Suprapubic skin (tissue), 4 donors: ENCODE data around the gene TRIM13. TPM values are rescaled to one million over a fixed set of nuclear protein-coding genes. Genes with fewer than 3 reads are reported as not detected.

Experiments used
- DNase-seq, 2 donors: peaks; one replicate each; pipeline ENCODE4 v3.0.0-alpha.2; 2019; ENCODE audit warnings: low spot score in 2 of 2
- H3K27ac ChIP-seq: fragments of 200-600 bp; sonication (generic); one replicate; pipeline ENCODE4 v1.5.1; 2019
- H3K27me3 ChIP-seq: fragments of 200-600 bp; sonication (generic); one replicate; pipeline ENCODE4 v1.5.1; 2019
- H3K36me3 ChIP-seq: fragments of 200-600 bp; sonication (generic); one replicate; pipeline ENCODE4 v1.5.1; 2019
- H3K4me1 ChIP-seq: fragments of 200-600 bp; sonication (generic); one replicate; pipeline ENCODE4 v1.5.1; 2019
- H3K4me3 ChIP-seq: fragments of 200-600 bp; sonication (generic); one replicate; pipeline ENCODE4 v1.5.1; 2019; ENCODE audit warnings: mild to moderate bottlenecking
- H3K9me3 ChIP-seq: fragments of 200-600 bp; sonication (generic); one replicate; pipeline ENCODE4 v1.5.1; 2019
- EP300 ChIP-seq: sonication (generic); formaldehyde crosslinking; IDR thresholded peaks from one replicate; pipeline ENCODE4 v1.6.1; 2017; ENCODE audit warnings: antibody characterized with exemption
- POLR2A ChIP-seq, 2 donors: fragments of 450-650 bp; IDR thresholded peaks; one replicate each; pipeline ENCODE4 v1.6.1; 2017; ENCODE audit warnings: antibody characterized with exemption in 2 of 2, mild to moderate bottlenecking in 2 of 2, moderate library complexity in 2 of 2
- POLR2AphosphoS5 ChIP-seq, 3 donors: sonication (generic); formaldehyde crosslinking; IDR thresholded peaks; one replicate each; pipeline ENCODE4 v1.6.1; 2017; ENCODE audit warnings: antibody characterized with exemption in 3 of 3
- WGBS: methylation state at CpG from one replicate; pipeline ENCODE4 v1.1.5; 2018; 5-methylcytosine and 5-hydroxymethylcytosine counted together
- total RNA-seq, 4 donors: library from RNA; depleted of rRNA; stranded (reverse); fragments of >200 nt; gene quantifications; one replicate each; pipeline ENCODE4 v1.1.0, GENCODE V29; 2016
- TF ChIP-seq, protein P1 (sequence below), 2 donors: fragments of 200-600 bp in 1 of 2; fragments of 450-650 bp in 1 of 2; sonication (generic) in 1 of 2; IDR thresholded peaks; one replicate each; pipeline ENCODE4 v1.5.1; 2016 to 2019; ENCODE audit warnings: antibody characterized with exemption in 2 of 2, mild to moderate bottlenecking in 1 of 2, moderate library complexity in 1 of 2

Gene TRIM13
- total RNA-seq, 4 donors from 2014 or later: 18.1 to 30.9 (median 27.4) TPM

DNA sequence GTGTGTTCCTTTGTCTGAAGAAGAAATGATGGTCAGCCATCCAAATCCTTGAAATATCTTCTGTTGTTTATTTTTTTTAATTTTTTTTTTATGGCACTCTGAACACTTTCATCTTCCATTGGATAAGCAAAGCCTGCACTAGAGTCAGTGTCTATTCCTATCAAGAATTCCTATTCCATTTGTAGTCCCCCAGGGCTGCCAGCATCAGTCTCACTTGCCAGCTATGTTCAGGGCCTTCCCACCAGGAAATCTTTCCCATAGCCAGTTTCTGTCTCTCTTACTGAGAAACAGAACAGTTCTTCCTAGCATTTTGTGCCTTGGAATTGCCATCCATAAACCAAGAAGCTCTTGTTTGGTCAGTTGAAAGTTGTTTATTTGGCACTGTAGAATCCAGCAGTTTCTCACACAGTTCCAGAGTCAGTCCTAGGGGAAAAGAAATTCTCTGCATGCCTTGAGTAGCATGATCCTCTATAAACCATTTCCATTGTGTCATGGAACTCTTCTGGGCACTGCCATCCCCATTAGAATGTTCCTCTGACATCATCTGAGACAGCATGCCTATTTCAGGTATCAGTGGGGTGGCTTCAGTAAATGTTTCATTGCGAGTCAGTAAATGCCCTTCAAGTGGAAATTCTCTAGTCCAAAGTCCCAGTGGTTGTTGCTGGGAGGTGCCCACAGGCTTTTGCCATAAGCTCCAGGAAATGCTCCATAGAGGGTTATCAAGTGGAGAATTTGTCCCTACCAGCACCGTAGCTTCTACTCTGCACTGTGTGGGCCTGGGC lies 42.0 kb upstream of the TRIM13 start:
- Histone ChIP-seq H3K4me1 (peaks cover 6% of the 10 kb centered on the region), H3K27me3 (no peaks in the 10 kb centered on the region), H3K9me3 (no peaks in the 10 kb centered on the region), H3K4me3 (no peak overlapping the region), H3K36me3 (no peaks in the 10 kb centered on the region), H3K27ac (no peak overlapping the region)
- TF ChIP-seq EP300: no peak
- TF ChIP-seq, protein P1, sequence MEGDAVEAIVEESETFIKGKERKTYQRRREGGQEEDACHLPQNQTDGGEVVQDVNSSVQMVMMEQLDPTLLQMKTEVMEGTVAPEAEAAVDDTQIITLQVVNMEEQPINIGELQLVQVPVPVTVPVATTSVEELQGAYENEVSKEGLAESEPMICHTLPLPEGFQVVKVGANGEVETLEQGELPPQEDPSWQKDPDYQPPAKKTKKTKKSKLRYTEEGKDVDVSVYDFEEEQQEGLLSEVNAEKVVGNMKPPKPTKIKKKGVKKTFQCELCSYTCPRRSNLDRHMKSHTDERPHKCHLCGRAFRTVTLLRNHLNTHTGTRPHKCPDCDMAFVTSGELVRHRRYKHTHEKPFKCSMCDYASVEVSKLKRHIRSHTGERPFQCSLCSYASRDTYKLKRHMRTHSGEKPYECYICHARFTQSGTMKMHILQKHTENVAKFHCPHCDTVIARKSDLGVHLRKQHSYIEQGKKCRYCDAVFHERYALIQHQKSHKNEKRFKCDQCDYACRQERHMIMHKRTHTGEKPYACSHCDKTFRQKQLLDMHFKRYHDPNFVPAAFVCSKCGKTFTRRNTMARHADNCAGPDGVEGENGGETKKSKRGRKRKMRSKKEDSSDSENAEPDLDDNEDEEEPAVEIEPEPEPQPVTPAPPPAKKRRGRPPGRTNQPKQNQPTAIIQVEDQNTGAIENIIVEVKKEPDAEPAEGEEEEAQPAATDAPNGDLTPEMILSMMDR (IDR thresholded peaks at IDR 0.05): no peak
- no peak for TF ChIP-seq POLR2A (IDR thresholded peaks at IDR 0.05)
- TF ChIP-seq POLR2AphosphoS5 (IDR thresholded peaks at IDR 0.05): no peak
- no peak for DNase-seq
- WGBS: 87% methylated on average over 2 of the region's 2 CpGs

DNA sequence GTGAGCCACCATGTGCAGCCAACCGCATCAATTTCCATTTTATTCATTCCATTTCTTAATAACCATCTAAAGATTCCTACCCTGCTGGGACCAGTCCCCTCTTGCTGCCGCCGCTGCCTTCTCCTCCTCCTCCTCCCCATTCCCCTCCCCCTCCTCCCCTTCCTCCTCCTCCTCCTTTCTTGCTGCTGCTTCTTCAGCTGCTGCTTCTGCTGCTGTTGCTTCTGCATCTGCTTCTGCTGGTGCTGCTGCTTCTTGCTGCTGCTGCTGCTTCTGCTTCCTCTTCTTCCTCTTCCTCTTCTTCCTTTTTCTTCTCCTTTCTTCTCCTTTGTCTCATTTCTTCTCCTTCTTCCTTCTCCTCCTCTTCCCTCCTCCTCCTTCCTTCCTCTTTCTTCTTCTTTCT lies 40.7 kb upstream of the TRIM13 start:
- Histone ChIP-seq H3K4me1 (peaks cover 6% of the 10 kb centered on the region), H3K9me3 (no peaks in the 10 kb centered on the region), H3K36me3 (no peaks in the 10 kb centered on the region), H3K27ac (no peak overlapping the region), H3K4me3 (no peak overlapping the region), H3K27me3 (no peaks in the 10 kb centered on the region)
- DNase-seq: no peak
- TF ChIP-seq, protein P1 (IDR thresholded peaks at IDR 0.05): no peak
- no peak for TF ChIP-seq POLR2AphosphoS5 (IDR thresholded peaks at IDR 0.05)
- WGBS: 94% methylated on average over 3 of the region's 3 CpGs

DNA sequence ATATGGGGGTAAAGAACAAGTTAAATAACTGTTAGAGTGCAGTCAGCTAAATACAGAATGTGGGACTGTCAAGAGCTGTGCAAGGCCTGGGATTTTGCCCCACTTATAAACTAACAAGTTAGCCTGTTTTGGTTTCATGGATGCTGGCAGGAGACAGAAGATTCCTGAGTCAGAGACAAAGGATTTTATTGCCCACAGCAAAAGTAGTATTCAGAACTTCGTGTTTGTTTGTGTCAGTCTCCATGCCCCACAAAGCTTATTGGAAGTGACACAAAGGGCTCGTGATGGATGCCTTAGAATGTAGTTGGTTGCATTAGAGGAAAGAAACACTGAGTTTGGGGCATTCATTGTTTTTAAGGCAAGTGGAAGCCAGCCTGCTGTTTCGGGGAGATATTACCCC lies 38.5 kb upstream of the TRIM13 start:
- no peaks in the 10 kb centered on the region for H3K27me3 ChIP-seq
- 68% methylated on average over 3 of the region's 3 CpGs for WGBS
- H3K27ac ChIP-seq: no peak overlapping the region
- H3K36me3 ChIP-seq: no peaks in the 10 kb centered on the region
- no peak for DNase-seq
- H3K4me3 ChIP-seq: no peak overlapping the region
- H3K9me3 ChIP-seq: no peaks in the 10 kb centered on the region
- H3K4me1 ChIP-seq: peaks cover 6% of the 10 kb centered on the region
- no peak for TF ChIP-seq POLR2A (IDR thresholded peaks at IDR 0.05)
- TF ChIP-seq, protein P1 (IDR thresholded peaks at IDR 0.05): no peak
- no peak for TF ChIP-seq POLR2AphosphoS5 (IDR thresholded peaks at IDR 0.05)
- no peak for TF ChIP-seq EP300

DNA sequence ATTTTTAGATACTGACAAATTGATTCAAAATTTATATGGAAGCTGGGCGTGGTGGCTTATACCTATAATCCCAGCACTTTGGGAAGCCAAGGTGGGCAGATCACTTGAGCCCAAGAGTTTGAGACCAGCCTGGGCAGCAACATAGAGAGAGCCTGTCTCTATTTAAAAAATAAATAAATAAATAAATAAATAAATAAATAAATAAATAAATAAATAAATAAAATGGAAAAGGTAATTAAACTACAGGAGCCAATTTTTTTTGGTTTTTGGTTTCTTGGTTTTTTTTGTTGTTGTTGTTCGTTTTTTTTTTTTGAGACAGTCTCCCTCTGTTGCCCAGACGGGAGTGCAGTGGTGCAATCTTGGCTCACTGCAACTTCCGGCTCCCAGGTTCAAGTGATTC lies 29.4 kb upstream of the TRIM13 start:
- WGBS: 97% methylated on average over 4 of the region's 4 CpGs
- no peak overlapping the region for H3K27ac ChIP-seq
- TF ChIP-seq POLR2A (IDR thresholded peaks at IDR 0.05): no peak
- no peak for TF ChIP-seq EP300
- TF ChIP-seq, protein P1 (IDR thresholded peaks at IDR 0.05): no peak
- TF ChIP-seq POLR2AphosphoS5 (IDR thresholded peaks at IDR 0.05): no peak
- no peak overlapping the region for H3K4me3 ChIP-seq
- no peak for DNase-seq
- H3K9me3 ChIP-seq: no peaks in the 10 kb centered on the region
- H3K4me1 ChIP-seq: no peaks in the 10 kb centered on the region
- H3K27me3 ChIP-seq: no peaks in the 10 kb centered on the region
- H3K36me3 ChIP-seq: no peaks in the 10 kb centered on the region

DNA sequence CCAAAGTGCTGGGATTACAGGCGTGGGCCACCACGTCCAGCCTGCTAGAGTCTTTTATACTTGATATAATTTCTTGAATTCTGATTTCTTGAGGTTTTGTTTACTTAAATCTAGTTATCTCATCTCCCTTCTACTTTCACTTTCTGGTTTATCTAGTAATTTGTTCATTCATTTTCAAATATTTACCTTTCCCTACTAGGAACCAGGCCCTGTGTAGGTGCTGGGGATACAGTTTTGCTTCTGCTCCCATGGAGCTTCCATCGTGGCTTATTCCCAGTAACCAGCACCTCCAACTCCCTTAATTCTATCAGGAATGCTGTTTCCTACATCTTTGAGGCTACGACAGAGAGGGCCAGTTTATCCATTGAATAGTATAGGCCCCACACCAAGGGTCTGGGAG lies 24.1 kb upstream of the TRIM13 start:
- Histone ChIP-seq H3K4me3 (no peak overlapping the region), H3K4me1 (peaks cover 4% of the 10 kb centered on the region), H3K36me3 (no peaks in the 10 kb centered on the region), H3K9me3 (no peaks in the 10 kb centered on the region), H3K27ac (no peak overlapping the region), H3K27me3 (no peaks in the 10 kb centered on the region)
- DNase-seq: no peak
- TF ChIP-seq POLR2A (IDR thresholded peaks at IDR 0.05) (no peak), POLR2AphosphoS5 (IDR thresholded peaks at IDR 0.05) (no peak), EP300 (no peak)
- TF ChIP-seq, protein P1 (IDR thresholded peaks at IDR 0.05): no peak
- WGBS: 89% methylated on average over 4 of the region's 4 CpGs
